PC-3 (cell line): ENCODE data around the gene LMOD1.
"Not testable (repeated sequence)": the region's sequence is repeated elsewhere in the genome, so short reads cannot be mapped to it uniquely, and the experiment has no call there.

Experiments used
- EZH2 ChIP-seq: fragments of 300-600 bp; sonication (generic); IDR thresholded peaks from one replicate; pipeline ENCODE4 v1.6.1; 2017; ENCODE audit warnings: antibody characterized with exemption, mild to moderate bottlenecking, low read length; ENCODE audit not compliant: unreplicated experiment
- EZH2phosphoT487 ChIP-seq: fragments of 300-600 bp; sonication (generic); IDR thresholded peaks from 2 replicates; pipeline ENCODE4 v1.6.1; 2018; ENCODE audit warnings: mild to moderate bottlenecking, antibody characterized with exemption, low read length, borderline replicate concordance
- TF ChIP-seq, protein P1 (sequence below): fragments of 300-600 bp; sonication (generic); conservative IDR thresholded peaks from 2 replicates; pipeline ENCODE4 v1.5.1; 2017; ENCODE audit warnings: antibody characterized with exemption, low read depth, mild to moderate bottlenecking, low read length

DNA sequence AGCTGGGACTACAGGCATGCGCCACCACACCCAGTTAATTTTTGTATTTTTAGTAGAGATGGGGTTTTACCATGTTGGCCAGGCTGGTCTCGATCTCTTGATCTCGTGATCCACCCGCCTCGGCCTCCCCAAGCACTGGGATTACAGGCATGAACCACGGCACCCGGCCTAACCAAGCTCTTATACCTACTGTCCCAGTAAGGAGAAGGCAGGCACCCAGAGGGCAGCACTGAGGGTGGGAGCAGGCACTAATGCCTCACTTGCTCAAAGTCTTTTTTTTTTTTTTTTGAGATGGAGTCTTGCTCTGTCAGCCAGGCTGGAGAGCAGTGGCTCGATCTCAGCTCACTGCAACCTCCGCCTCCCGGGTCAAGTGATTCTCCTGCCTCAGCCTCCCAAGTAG lies 6.0 kb downstream of the LMOD1 start:
- TF ChIP-seq, protein P1, sequence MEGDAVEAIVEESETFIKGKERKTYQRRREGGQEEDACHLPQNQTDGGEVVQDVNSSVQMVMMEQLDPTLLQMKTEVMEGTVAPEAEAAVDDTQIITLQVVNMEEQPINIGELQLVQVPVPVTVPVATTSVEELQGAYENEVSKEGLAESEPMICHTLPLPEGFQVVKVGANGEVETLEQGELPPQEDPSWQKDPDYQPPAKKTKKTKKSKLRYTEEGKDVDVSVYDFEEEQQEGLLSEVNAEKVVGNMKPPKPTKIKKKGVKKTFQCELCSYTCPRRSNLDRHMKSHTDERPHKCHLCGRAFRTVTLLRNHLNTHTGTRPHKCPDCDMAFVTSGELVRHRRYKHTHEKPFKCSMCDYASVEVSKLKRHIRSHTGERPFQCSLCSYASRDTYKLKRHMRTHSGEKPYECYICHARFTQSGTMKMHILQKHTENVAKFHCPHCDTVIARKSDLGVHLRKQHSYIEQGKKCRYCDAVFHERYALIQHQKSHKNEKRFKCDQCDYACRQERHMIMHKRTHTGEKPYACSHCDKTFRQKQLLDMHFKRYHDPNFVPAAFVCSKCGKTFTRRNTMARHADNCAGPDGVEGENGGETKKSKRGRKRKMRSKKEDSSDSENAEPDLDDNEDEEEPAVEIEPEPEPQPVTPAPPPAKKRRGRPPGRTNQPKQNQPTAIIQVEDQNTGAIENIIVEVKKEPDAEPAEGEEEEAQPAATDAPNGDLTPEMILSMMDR = not testable (repeated sequence)
- TF ChIP-seq EZH2, EZH2phosphoT487: not testable (repeated sequence)
